HG03025 (cell line): ENCODE measurements around the gene DPT.

Experiments
- ATAC-seq: cut with Tn5 transposase; IDR thresholded peaks from one replicate; pipeline ENCODE4 v1.9.1; 2021; ENCODE audit warnings: mild to moderate bottlenecking, moderate library complexity; ENCODE audit not compliant: unreplicated experiment, low FRiP score

DPT gene

DNA sequence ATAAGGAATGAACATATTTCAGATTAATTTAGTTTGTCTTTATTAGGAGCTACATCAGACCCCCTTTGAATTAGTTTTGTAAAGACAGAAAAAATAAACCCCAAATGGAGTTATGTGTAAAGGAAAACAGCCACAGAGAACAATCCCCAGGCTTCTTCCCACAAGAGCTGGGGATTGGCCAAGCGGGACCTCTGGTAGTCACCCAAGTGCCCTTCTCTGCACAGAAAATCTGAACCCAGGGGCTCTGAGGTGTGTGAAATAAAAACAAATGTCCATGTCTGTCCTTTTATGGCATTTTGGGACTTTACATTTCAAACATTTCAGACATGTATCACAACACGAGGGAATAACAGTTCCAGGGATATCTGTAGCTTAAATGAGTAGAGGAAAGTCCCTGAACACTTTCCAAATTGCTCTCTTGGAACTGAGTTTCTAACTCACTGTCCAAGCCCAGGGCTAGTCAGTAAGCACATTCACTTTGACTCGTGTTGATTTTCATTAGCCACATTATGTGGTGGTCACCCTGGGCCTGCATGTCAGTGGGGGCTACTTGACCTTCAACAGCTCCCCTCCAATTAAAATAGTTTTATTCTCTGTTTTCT lies 22.5 kb downstream of the DPT start:
- no peak for ATAC-seq

DNA sequence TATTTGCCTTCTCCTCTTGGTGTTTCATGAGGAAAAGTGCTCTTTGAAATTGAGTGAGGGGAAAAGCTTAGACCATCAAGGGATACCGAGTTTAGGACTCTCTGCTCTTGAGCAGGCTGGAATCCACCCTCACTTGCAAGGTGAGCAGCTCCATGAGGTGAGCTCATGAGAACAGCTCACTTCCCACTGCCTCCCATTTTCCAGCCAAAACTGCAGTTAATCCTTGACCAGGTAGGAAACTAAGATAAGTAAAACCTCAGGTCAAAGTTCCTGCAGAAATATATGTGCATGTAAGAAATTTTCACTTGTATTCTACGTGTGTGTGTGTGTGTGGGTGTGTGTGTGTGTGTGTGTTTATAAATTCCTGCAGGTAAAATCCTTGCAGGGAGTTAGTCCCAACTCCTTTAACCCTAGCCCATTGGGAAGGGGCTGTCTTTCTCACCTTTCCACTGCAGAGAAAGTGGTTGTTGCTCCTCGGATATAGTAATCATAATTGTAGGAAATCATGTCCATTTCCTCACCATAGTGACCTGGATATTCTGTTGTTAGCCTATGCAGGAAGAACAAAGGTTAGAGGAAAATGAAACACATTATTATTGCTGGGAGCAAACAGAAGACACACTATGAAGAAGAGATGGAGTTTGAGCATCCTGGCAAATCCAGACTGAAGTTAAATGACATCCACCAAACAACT lies 28.3 kb downstream of the DPT start:
- ATAC-seq, result no peak

DNA sequence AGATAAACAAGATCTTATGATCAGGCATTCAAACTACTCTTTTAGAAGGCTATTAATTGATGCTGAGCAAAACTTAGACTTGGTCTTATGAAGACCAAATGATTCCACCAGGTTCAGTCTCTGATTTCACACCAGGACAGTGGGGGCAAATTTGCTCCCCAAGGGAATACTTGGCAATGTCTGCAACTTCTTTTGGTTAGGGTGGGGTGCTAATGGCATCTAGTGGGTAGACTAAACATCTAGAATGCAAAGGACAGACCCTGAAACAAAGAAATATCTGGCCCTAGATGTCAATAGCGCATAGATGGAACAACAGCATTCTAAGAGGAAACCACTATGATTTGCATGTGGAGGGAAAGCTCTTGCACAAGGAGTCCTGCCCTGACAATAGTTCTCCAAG lies 30.6 kb downstream of the DPT start:
- no peak for ATAC-seq

DNA sequence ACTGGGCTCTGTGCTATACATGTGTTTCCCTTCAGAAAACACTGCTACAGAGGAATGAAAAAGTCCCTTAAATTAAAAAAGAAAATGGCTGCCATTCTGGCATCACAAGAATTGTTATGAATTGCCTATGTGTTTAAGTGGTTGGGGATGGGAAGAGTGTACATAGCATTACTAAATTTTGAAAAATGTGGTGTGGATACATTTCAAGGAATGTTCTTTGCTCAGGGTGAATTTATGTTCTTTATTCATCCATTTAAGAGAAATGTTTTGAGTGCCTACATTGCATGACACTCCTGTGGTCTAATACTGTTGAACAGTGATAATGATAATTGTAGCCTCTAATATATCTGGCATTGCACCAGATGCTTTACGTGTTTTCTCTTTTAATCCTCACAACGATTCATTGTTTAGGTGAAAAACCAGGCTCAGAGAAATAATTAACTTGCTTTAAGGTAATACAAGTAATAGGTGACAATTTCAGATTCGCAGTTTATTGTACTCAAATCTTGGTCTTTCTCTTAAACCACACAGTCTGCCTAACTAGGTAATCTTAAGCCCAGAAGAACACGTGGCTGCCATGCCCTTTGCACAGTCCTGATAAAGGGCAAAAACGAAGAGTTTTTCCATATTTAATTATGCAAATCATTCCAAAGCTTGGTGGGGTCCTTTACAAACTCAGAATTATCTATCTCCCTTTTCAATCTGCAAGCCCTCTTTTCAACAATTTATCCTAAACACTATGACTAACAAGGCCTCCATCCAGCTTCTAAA lies 31.5 kb downstream of the DPT start:
- no peak for ATAC-seq

DNA sequence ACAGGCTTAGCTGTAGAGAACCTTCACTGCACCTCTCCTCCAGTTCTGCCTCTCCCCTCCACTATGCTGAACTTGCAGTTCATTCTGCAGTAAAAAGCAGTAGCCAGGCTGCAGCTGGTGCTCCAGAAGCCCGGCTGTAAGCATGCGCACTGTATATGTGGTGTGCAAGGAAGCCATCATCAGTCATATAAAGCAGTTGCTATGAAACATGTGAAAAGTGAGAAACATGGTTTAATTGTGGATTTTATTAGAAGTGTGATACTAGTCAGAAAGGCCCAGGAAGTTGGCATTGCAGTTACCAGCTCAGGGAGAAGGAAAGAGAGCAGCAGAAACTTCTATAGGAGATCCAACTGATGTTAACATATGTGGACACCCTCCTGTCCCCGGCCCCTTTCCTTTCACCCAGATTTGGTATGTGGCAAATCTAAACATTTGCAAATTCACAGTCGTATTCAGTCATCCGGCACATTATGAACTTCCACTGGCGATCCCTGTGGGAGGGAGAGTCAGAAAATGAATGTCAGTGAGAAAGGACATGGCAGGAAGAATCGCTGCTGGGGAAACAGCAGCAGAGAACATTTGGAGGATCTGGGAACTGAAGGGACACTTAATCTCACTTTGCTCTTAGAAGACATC lies 32.8 kb downstream of the DPT start:
- ATAC-seq, result no peak

DNA sequence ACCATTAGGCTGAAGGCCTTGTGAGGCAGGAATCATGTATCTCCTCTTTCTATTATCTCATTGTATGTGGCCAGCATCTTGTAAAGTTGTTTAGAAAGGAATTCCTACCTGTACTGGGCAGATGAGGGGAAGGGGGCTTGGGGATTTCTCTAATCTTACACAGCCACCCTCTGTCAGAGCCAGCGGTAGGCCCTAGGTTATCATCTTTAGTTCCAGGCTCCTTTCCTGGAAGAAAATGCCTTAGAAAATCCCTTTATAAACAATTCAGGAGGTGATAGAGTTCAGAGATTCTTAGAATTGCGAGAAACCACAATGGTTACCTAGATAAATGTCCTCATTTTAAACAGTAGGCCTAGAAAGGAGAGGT lies 35.2 kb downstream of the DPT start:
- ATAC-seq, result no peak

DNA sequence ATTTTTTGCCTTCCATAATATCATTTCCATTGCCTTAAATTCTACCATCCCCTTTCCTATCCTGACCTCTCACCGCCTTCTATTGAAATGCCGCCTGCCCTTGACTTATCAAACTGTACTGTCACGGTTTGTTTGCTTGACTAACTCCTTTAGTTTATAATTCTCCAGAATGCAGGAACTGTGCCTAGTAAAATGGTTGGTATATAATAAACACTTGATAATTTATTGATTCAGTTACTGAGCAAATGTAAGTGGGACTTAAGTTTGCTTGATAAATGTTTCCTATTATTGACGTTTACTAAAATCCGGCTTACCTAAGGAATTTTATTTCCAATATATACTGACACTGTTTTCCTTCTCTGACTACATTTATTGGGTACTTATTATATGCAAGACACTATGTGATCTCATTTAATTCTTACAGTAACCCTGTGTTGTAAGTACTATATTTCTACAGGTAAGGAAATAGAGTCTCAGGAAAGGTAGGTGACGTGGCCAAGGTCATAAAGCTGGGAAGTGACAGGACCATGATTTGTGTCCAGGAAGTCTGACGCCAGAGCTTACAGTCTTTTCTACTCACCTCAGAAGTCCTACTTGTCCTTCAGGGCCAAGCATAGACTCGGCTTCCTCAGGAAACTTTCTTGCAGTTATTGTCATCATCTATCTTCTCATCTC lies 35.7 kb downstream of the DPT start:
- no peak for ATAC-seq

DNA sequence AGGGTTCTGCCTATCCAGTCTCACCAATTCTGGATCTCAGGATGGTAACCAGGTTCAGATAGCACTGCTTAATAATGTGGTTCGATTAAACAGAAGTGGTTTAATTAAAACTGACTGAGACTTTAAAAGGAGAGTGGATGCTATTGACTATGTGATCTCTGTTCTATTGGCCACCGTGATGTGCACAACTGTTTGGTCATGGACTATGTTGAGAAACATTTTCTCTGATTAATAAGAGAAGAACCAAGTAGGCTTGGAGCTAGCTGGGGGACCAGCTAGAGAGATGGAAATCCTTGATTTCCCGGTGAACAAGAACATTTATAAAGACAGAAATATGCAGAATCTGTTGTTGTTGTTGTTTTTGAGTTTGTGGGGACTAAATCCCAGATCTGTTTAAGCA lies 36.5 kb downstream of the DPT start:
- no peak for ATAC-seq

DNA sequence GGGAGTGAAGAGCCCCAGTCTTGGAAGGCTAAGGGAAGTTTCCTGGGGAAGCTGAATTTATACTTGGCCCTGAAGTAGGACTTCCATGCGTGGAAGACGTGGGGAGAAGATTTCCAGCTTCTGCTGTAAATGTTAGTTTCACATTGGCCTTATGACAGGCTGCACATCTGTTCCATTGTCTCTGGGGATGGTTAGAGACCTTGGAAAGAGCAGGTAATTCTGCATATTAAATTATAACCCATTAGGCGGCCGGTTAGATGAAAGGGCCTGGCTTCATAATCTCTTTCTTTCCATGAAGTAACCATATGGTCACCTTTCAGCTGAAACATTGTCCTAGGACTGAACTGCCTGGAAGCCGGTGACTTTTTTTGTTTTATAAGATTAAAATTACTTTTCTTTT lies 37.5 kb downstream of the DPT start:
- no peak for ATAC-seq

DNA sequence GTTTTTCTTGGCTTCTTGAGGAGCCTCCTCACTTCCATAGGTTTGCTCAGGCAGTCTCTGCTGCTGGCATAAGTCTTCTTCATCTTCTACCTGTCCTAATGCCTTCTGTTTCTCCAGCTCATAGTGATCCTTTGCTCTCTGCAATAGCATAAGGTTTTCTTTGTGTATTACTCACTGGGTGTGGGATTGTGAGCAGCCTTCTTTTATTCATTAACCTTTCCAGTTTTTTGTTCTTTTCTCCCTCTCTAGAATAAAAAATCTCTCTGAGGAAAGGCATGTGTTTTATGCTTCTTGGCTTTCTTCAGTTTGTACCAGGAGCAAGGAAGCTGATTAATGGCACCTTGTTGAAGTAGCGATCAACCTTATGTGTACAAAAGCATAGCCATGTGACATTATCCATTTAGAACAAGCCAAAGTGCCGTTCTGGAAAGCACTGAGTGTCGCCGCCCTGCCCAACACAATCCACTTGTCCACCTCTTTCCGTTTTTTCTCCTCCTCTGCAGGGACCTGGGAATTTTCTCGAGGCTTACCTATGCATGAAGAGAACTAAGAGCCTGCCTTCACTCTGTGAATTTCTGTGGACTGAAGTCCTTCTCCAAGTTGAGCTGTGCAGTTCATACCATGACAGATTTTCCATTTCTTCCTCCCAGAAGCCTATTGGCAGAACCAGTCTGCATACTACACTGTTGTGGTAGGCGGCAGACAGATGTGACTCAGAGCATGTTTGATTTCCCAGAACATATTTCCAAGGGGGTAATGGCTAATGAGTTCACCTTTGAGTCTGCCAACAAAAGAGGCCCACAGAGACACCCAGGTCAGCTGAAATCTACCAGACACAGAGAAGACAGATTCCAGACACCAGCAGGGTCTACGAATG lies 39.0 kb downstream of the DPT start:
- ATAC-seq, result no peak

DNA sequence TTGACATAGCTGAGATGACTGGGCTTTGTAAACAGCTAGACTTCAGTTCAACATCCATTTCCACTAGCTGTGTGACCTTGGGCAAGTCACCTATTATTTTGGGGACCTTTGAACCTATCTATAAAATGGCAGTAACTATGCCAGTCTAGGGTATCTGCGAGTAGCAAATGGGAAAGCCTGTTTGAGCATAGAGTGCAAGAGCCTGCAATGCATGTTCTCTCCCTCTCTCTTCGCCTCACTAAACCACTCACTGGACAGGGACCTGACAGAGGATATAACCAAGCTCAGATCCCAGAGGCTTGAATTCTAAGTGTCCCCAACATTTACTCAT lies 39.7 kb downstream of the DPT start:
- no peak for ATAC-seq

DNA sequence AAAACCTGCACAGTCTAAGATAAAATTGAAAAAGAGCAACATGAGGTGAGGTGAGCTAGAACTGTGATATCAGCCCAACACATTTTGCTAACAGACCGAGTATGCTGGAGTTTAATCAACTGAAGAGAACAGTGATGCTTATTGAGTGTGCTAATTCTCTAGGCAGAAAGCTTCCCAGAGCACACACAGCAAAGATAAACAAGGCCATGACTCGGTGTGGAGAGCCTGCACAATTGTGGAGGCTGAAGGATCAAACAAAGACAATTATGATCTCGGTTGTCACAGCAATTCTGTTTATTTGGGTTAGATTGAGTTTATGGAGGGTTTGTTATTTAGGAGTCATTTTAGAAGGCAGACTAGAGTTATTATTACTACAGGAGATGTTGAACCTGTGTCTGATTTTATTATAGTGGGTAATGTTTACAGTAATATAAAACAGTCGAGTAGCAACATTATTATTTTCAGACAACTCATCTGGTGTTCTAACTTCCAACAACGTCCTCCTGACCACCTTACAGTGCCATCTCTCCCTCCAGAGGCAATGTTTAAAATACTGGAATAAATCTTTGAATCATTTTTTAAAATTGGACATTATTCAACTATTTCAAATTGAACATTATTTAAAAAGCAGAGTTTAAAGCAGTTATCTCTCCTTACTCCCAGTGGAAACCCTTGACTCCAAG lies 40.2 kb downstream of the DPT start:
- ATAC-seq, result no peak

DNA sequence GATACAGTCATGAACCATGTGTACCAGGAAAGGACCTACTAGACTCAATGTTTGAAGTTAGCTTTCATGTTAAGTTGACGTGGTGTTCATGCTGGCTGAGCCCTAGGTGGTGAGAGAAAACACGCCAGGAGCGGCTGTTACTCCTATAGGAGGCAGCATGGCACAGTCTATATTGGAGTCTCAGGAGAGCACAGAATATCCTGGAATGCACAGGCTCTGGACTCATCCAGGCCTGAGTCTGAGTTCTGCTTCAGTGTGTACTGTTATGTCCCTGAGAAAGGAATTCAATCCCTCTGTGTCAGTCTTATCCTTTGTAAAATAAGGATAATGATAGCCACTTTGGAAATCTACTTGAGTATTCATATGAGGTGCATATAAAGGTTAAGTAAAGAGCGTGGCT lies 41.2 kb downstream of the DPT start:
- no peak for ATAC-seq

DNA sequence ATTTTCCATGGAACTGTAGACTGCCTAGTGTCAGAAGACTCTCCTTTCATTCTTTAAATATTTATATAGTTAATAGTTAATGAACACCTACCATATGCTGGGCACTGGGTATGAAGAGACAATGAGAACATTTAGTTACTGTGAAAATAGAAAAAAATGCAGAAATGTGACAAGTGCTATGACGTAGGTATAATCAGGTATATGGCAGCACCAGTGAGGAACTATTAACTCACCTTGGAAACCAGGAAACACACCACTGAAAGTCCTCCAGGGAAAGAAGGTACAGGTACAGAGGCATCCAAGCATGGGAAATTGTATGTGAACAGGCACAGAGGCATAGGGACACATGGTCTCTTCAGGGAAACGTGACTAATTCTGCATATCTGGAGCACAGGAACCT lies 42.3 kb downstream of the DPT start:
- ATAC-seq, result no peak

DNA sequence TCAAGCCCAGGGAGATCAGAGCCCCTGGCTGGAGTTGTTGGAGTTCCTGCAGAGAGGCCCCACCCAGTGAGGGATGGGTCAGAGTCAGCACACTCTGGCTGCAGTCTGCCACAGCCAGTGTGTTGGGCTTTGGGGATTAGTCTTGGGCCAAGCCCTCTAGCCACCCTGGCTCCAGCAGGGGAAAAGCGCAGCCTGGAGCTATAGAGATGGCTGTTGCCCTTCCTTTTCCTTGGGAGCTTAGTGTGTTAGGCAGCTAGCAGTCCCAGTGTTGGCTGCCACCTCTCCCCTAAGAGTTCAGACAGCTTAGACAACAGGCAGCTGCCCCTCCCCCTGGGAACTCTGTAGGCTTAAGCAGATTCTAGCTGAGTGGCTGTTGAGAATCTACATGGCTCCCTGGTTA lies 45.1 kb downstream of the DPT start:
- ATAC-seq, result no peak

DNA sequence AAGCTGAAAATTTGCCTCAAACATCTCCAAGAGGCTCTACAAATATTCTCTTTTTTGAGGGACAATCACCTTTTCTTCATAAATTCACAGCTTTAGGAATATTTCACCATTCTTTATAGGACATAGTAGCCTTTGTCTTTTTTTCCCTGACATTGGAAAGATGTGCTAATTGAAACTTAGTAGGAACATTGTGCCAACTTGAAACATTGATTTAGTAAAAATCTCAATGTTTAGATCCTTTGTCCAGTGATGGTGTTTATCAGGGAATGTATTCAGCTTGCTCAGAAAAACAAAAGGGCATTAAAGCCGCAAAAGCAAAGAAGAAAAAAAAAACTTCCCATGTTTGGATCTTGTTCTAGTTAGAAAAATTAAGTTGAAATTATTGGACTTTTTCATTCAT lies 52.1 kb downstream of the DPT start:
- no peak for ATAC-seq

DNA sequence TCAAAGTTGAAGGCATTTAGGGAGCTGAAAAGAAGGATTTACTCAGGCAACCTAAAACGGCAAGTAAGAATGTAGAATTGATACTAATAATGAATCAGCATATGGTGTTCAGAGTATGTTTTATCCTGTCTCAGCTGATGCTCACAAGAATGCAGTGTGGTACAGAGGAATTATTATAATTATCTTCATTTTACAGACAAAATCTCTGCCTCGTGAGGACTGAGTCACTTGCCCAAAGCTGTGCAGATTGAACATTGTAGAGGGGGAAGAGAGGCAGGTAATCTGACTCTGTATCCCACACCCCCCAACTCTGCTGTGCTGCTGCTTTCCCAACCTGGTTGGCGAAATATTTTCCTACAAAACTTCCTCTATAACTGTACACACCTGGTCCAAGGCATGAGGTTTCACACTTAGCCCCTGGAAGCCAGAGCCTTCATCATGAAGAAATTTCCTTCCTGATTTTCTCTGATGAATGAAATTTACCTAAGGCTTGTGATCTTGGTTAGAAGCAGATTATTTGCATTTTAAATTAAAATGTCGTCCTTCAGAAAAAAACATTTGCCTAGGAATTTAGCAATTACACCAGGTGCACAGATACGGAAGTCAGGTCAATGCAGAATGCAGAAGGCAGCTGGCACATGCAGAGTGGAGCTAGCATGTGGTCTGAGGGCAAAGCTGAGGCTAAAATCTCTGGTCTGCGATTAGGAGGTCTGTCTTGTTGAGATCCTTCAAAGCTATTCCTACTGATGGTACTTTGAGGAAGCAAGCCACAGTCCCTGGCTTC lies 52.8 kb downstream of the DPT start:
- ATAC-seq, result no peak

DNA sequence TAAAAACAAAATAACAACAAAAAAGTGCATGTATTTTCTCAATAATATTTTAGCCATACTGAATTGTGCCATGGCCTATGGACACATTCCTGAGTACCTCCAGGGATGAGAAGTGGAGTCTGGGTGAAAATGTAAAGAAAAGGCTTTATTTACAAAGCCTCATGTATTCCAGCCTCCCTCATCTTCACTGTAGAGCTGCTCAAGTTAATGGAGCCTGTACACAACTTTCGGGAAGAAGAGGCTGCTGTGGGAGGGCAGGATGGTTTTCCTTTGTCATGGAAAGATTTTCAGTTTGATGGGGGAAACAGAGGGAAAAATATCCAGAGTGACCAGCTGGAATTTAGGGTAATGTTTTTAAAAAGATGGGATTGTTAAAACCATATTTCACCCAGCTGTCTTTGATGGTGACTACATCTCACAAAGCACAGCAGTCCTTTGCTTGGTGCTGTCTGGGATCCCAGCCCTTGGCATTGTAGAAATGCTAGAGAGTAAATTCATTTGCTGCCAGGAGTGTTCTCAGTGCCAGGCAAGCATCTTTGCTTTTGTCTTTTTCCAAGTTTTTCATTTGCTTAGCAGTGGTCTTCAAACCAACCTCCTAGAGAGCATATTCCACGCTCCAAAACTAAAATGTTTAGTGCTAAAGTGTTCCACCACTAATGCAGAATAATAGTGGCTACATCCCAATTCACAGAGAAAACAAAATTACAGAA lies 54.9 kb downstream of the DPT start:
- no peak for ATAC-seq
